Keratinocyte (primary cell): ENCODE data around the gene RFX7. TPM values are rescaled to one million over a fixed set of nuclear protein-coding genes. Genes with fewer than 3 reads are reported as not detected.

Experiments used
- DNase-seq: peaks from one replicate; pipeline ENCODE4 v3.0.0-alpha.2; 2011; ENCODE audit warnings: low read depth, missing footprints, low spot score
- FAIRE-seq: peaks from 2 replicates; lab custom pipeline; 2011; peaks lifted over from hg19 to GRCh38; lab: Jason Lieb, UNC
- H2AFZ ChIP-seq: 2 replicates; pipeline ENCODE4 v1.6.0; 2012; ENCODE audit warnings: low read length, control low read depth, inconsistent platforms; ENCODE audit not compliant: control insufficient read depth
- H3K27ac ChIP-seq: 2 replicates; pipeline ENCODE4 v1.5.1; 2011; ENCODE audit warnings: low read length; ENCODE audit not compliant: control insufficient read depth, insufficient read depth
- H3K27me3 ChIP-seq: 3 replicates; pipeline ENCODE4 v1.6.0; 2011; ENCODE audit warnings: low read length; ENCODE audit not compliant: control insufficient read depth, insufficient read depth; ENCODE audit errors: extremely low read depth
- H3K36me3 ChIP-seq, 2 experiments: 2 replicates in 1 of 2; 3 replicates in 1 of 2; pipeline ENCODE4 v1.5.1; 2011; ENCODE audit warnings: low read length in 2 of 2, mild to moderate bottlenecking in 1 of 2; ENCODE audit not compliant: control insufficient read depth in 2 of 2, insufficient read depth in 2 of 2; ENCODE audit errors: extremely low read depth in 1 of 2
- H3K4me1 ChIP-seq: 3 replicates; pipeline ENCODE4 v1.5.1; 2011; ENCODE audit warnings: low read length; ENCODE audit not compliant: control insufficient read depth, insufficient read depth; ENCODE audit errors: extremely low read depth
- H3K4me2 ChIP-seq: 3 replicates; pipeline ENCODE4 v1.6.0; 2011; ENCODE audit warnings: low read depth, low read length; ENCODE audit not compliant: control insufficient read depth, insufficient read depth; ENCODE audit errors: extremely low read depth
- H3K4me3 ChIP-seq, 3 experiments: fragments of 200-600 bp in 1 of 3; sonication (generic) in 1 of 3; 2 replicates in 2 of 3; 3 replicates in 1 of 3; pipeline ENCODE4 v1.5.1; 2011 to 2016; ENCODE audit warnings: low read length in 3 of 3, mild to moderate bottlenecking in 3 of 3, control low read depth in 2 of 3, inconsistent platforms in 1 of 3, low read depth in 1 of 3, mixed read lengths in 1 of 3, mixed run types in 1 of 3, moderate library complexity in 1 of 3; ENCODE audit not compliant: control insufficient read depth in 2 of 3, insufficient read depth in 2 of 3; ENCODE audit errors: extremely low read depth in 1 of 3
- H3K79me2 ChIP-seq: 2 replicates; pipeline ENCODE4 v1.6.0; 2012; ENCODE audit warnings: low read length; ENCODE audit not compliant: control insufficient read depth, insufficient read depth
- H3K9ac ChIP-seq: 3 replicates; pipeline ENCODE4 v1.6.0; 2011; ENCODE audit warnings: low read length; ENCODE audit not compliant: control insufficient read depth, insufficient read depth; ENCODE audit errors: extremely low read depth
- H3K9me1 ChIP-seq: 3 replicates; pipeline ENCODE4 v1.6.0; 2011; ENCODE audit warnings: low read length; ENCODE audit not compliant: control insufficient read depth, insufficient read depth; ENCODE audit errors: extremely low read depth
- H3K9me3 ChIP-seq: 2 replicates; pipeline ENCODE4 v1.5.1; 2012; ENCODE audit warnings: low read depth, low read length; ENCODE audit not compliant: control insufficient read depth
- H4K20me1 ChIP-seq: 3 replicates; pipeline ENCODE4 v1.6.0; 2011; ENCODE audit warnings: low read length; ENCODE audit not compliant: control insufficient read depth, insufficient read depth; ENCODE audit errors: extremely low read depth
- EZH2 ChIP-seq: IDR thresholded peaks from one replicate; pipeline ENCODE4 v1.6.1; 2012; ENCODE audit warnings: inconsistent platforms, mild to moderate bottlenecking, low read length, moderate library complexity
- dilution Hi-C: fragments of 300-500 bp; cut with MboI; formaldehyde crosslinking; loops from one replicate; pipeline ENCODE4 v1.7.0; 2020; ENCODE audit warnings: low sequenced_read_pairs; ENCODE audit not compliant: extremely low pct_ligation_motif_present
- polyA plus RNA-seq, 5 experiments: library from polyadenylated mRNA; depleted of rRNA in 3 of 5; stranded (reverse) in 3 of 5; stranded (forward) in 1 of 5; unstranded in 1 of 5; fragments of >200 nt; gene quantifications; 1 replicate in 1 of 5; 2 replicates in 3 of 5; 3 replicates in 1 of 5; pipeline versions ENCODE4 v1.2.1 to v1.2.3, GENCODE V29; 2011 to 2012; ENCODE audit warnings: missing spikeins in 2 of 5, low read depth in 1 of 5, low replicate concordance in 1 of 5
- TF ChIP-seq, protein P1 (sequence below), 3 experiments: IDR thresholded peaks in 1 of 3; conservative IDR thresholded peaks in 1 of 3; optimal IDR thresholded peaks in 1 of 3; 2 replicates in 2 of 3; 3 replicates in 1 of 3; pipeline versions ENCODE3 to v1.5.1; 2011; ENCODE audit warnings: low read length in 3 of 3, mild to moderate bottlenecking in 3 of 3, moderate library complexity in 2 of 3, control low read depth in 1 of 3, inconsistent platforms in 1 of 3; ENCODE audit not compliant: insufficient read depth in 2 of 3; ENCODE audit errors: extremely low read depth in 1 of 3

The RFX7 gene
- polyA plus RNA-seq, 1 donor (not counting 4 experiments of a cell fraction or from before 2014, with no cell fraction given): 16.3 TPM

DNA sequence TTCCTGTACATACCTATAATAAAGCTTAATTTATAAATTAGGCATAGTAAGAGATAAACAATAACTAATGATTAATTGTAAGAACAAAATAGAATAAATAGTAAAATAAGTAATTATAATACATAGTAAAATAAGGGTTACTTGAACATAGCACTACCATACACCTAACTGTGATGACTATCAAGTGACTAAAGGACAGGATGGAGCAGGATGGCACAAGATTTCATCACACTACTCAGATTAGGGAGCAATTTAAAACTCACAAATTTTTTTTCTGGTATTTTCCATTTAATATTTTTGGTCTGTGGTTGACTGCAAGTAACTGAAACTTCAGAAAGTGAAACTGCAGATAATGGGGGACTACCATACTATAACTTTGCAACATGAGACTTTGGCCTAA, 14.8 kb downstream of the RFX7 start:
- Histone ChIP-seq H3K9me3 (peaks cover 2% of the 10 kb centered on the region), H3K36me3 (peaks cover 2 to 4% of the 10 kb centered on the region in 2 experiments), H3K27ac (no peak overlapping the region), H3K9ac (no peak overlapping the region), H2AFZ (no peak overlapping the region), H3K79me2 (peaks cover 84% of the 10 kb centered on the region), H4K20me1 (no peaks in the 10 kb centered on the region), H3K9me1 (no peaks in the 10 kb centered on the region), H3K27me3 (no peaks in the 10 kb centered on the region), H3K4me1 (no peaks in the 10 kb centered on the region), H3K4me2 (no peak overlapping the region), H3K4me3 (no peak overlapping the region)
- DNase-seq: no peak
- TF ChIP-seq EZH2: no peak
- TF ChIP-seq, protein P1, sequence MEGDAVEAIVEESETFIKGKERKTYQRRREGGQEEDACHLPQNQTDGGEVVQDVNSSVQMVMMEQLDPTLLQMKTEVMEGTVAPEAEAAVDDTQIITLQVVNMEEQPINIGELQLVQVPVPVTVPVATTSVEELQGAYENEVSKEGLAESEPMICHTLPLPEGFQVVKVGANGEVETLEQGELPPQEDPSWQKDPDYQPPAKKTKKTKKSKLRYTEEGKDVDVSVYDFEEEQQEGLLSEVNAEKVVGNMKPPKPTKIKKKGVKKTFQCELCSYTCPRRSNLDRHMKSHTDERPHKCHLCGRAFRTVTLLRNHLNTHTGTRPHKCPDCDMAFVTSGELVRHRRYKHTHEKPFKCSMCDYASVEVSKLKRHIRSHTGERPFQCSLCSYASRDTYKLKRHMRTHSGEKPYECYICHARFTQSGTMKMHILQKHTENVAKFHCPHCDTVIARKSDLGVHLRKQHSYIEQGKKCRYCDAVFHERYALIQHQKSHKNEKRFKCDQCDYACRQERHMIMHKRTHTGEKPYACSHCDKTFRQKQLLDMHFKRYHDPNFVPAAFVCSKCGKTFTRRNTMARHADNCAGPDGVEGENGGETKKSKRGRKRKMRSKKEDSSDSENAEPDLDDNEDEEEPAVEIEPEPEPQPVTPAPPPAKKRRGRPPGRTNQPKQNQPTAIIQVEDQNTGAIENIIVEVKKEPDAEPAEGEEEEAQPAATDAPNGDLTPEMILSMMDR (optimal IDR thresholded peaks at IDR 0.05 in 1 of 3, IDR thresholded peaks at IDR 0.05 in 1 of 3, conservative IDR thresholded peaks at IDR 0.05 in 1 of 3; ENCODE audit: extremely low read depth in 1 of 3, insufficient read depth in 2 of 3, low read length in 3 of 3): no peak
- no peak for FAIRE-seq
- dilution Hi-C loops: no loop called here

DNA sequence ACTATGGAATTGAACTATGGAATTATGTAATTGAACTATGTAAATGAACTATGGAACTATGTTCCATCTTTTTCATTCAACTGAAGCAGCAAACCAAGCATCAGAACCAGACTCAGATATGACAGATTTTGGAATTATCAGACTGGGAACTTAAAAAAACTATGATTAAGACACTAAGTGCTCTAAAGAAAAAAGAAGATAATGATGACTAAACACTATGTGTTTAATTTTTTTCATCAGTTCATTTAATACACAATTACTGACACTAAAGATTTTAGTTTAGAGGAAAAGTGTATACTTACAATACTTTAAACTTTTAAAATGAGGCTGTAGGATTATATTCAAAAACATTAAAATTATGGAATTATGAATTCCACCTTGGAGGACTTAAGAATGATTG, 15.3 kb downstream of the RFX7 start:
- H3K36me3 ChIP-seq: peaks cover 0 to 4% of the 10 kb centered on the region in 2 experiments
- dilution Hi-C loops: no loop called here
- H3K9ac ChIP-seq: no peak overlapping the region
- H3K4me1 ChIP-seq: no peaks in the 10 kb centered on the region
- no peak overlapping the region for H3K27ac ChIP-seq
- no peaks in the 10 kb centered on the region for H3K9me1 ChIP-seq
- DNase-seq: no peak
- H3K9me3 ChIP-seq: peaks cover 2% of the 10 kb centered on the region
- H4K20me1 ChIP-seq: no peaks in the 10 kb centered on the region
- FAIRE-seq: no peak
- no peak overlapping the region for H3K4me3 ChIP-seq
- no peak overlapping the region for H3K4me2 ChIP-seq
- H3K27me3 ChIP-seq: no peaks in the 10 kb centered on the region
- TF ChIP-seq EZH2: no peak
- TF ChIP-seq, protein P1 (optimal IDR thresholded peaks at IDR 0.05 in 1 of 3, IDR thresholded peaks at IDR 0.05 in 1 of 3, conservative IDR thresholded peaks at IDR 0.05 in 1 of 3; ENCODE audit: extremely low read depth in 1 of 3, insufficient read depth in 2 of 3, low read length in 3 of 3): no peak
- H3K79me2 ChIP-seq: peaks cover 80% of the 10 kb centered on the region
- H2AFZ ChIP-seq: no peak overlapping the region
